GM18526 (cell line): ENCODE measurements around the gene SYTL1.

ENCODE experiments used
- POLR2A ChIP-seq: IDR thresholded peaks from 3 replicates; pipeline ENCODE4 v1.6.1; 2011; ENCODE audit not compliant: insufficient read length; ENCODE audit errors: extremely low read depth

Gene SYTL1

DNA sequence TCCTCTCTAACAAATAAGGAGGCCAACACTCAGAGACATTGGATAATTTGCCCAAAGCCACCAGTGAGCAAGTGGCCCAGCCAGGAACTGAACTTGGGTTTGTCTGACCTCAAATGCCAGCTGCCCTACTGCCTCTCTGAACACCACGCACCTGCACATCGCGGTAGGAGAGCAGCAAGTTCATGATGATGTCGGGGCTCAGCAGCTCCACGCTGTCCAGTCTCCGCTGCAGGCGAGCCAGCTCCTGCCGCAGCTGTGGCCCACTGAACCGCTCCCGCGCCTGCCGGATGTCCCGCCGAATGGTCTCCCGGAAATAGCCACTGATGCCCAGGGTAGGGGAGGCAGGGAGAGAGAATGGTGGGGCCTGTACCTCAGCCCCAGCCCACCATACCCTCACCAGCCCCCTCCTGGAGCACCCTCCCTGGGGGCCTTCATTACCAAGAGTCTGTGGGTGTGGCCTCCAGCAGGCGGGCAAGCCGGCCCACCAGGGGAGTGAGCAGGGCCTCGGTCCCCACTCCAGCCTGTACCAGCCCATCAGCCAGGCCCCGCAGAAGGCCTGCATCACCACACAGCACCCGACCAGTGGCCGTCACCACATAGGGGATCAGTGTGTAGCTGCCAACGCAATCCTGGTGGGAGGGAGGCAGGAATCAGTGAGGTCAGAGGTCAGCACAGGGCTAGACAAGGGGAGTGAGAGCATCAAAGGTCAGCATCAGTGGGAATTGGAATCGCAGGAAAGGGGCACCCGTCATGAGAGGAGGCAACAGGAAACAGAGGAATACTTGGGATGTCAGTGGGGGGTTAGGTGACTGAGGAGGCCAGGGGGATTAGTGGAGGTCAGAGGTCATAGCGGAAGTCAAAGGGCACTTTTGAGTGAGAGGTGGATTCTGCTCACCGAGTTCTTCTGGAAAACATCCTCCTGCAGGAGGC is 22.2 kb downstream of the SYTL1 start:
- TF ChIP-seq POLR2A = no peak

DNA sequence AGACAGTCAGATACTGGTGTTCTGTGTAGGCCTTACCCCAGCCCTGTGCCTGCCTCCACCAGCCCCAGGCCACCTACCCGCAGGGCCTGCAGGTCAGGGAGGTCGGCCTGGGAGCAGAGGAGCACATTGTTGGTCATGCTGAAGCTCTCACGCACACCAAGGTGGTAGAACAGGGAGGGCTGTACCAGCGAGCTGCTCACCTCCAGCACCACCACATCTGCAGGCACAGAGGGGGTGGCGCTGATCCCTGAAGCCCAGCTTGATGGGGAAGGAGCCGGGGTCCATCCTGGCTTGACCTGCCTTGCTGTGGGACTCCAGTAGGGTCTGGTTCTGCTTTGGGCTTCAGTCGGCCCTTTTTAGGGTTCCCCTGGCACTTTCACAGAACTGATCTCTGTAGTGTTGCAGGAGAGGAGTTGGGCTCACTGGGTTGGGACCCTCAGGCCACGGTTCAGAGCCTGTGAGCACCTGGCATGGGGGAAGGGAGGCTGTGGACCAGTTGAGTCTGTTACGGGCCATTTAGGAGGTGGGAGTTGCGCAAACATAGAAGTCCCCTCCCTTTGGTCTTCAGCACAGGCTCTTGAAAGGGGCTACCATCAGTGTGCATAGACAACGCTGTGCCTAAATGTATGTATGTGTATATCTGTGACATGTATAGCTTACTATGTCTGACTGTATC is 23.0 kb downstream of the SYTL1 start:
- no peak for TF ChIP-seq POLR2A

DNA sequence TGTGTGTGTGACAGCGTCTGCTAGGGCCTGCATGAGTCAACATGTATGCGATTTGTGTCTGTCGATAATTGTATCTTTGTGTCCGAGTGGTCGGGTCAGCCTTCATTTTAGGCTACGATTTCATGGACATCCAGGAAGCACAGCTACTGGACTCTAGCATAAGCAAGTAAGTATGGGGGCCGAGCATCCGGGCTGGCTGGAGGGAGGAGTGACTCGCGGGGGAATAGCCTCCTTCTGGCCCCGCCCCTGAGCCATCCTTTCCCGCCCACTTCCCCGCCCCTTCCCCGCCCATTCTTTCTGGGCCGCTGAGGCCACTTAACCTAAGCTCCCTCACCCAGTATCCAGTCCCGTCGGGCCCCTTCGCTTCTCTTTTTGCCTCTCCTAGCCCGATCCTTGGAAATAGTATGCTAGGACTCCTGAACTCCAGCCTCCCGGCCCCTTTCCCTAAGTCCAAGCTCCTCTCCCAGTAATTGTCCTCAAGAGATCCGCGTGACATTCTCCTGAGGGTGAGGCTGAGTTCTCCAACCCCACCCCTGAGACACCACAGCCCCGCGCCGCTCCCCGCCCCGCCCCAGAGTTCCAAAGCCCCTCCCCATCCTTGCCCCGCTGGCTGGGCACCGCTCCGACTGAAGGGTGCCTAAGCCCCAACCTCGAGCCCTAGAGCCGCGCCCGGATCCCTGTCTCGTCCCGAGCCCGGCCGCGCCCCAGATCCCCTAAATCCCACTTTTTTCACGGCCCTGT is 23.7 kb downstream of the SYTL1 start:
- TF ChIP-seq POLR2A = peak; percentile 29

DNA sequence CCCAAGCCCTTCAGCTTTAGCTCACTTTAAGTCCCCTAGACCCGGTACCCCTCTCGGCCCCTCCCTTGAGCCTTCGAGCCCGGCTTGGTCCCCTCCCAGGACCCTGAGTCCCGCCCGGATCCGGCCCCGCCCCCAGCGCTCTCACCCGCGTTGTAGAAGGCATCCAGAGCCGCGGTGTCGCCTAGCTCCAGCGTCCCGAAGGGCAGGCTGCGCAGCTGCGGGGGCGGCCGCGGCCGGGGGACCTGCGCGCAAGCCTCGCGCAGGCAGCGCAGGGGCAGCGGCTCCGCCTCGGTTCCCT is 24.2 kb downstream of the SYTL1 start:
- TF ChIP-seq POLR2A = no peak

DNA sequence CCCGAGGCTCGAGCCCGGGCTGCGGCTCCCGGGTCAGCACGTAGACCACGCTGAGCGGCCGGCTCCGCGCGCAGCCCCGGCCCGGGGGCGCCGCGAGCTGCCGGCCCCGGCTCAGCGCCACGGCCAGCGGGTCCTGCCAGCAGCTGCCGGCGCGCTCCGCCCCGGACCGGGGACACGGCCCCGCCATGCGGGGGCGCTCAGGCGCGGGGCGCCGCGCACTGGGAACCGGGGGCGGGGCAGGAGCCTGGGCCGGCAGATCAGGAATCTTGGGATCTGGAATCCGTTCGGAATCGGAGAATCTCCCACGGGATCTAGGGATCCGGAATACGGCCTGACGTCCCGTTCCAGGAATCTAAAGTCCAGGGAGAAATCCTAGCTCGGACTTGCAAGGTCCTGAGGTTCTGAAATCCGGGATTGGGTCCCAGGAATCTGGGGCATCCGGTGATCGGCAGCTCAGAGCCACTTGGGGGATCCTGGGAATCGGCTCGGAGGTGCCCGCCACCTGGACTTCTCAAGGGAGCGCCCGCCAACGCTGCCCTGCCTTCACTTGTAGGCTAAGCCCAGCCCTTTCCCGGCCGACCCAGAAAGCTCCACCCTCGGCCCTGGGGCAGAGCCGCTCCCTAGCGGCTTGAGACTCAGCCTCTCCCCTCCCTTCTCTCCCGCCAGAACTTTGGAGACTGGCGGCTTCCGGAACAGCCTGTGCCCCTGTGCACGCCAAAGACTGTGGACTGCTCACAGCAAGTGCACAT is 24.8 kb downstream of the SYTL1 start, which contains the start of gene MAP3K6:
MAP3K6 (minus strand) TSS at position 551 of the 749 bp plus-strand sequence; CDS start at position 187, 364 bp downstream.
- no peak for TF ChIP-seq POLR2A

DNA sequence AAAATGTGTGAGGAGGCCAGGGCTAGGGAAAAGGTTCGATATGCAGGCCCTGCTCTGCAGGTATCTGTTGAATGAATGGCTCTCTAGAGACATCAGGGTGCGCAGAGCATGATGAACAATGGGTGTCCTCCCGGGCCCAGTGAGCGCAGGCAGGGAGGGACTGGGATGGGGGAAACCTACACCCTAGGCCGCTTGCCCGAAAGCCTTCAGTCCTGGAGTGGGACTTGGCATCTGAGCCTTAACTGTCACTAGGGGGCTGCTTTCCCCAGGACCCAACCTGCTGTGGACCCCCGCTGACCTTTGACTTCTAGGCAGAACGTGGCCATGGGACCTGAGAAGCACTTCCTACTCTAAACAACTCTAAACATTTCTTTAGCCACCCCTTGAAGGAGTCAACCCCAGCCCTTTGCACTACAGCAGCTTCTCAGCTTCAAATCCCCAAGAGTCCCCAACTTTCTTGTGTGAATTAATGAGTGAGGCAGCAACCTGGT is 25.4 kb downstream of the SYTL1 start:
- no peak for TF ChIP-seq POLR2A

DNA sequence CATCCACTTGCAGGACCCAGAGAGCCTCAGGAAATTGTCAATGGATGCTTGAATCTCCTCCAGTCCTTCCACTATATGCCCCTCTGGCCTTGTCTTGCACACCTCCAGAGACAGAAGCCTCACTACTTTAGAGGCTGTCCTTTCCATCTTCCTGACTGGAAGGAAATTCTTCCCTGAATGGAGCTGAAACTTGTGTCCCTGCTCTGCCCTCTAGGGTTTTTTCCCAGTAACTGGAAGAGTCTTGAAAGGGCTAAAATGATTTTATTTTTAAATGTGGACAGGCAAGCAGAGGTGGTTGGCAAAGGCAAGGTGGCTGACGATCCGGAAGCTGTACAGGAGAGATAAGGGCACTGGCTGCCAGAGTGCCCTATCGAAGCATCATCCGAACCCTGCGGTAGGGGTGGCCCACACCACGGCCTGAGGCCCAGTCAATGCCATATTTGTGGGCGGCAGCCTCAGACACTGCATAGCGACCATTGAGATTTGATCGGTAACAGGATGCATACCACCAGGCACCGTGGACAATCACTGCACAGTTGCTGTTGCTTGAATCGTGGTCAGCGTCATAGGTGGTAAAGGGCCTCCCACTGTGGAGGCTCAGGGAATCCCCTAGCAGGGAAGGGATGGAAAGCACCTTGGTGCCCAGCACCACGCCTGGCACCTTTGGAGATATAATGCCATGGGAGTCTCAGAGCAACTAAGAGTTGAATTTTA is 27.2 kb downstream of the SYTL1 start:
- TF ChIP-seq POLR2A = no peak

DNA sequence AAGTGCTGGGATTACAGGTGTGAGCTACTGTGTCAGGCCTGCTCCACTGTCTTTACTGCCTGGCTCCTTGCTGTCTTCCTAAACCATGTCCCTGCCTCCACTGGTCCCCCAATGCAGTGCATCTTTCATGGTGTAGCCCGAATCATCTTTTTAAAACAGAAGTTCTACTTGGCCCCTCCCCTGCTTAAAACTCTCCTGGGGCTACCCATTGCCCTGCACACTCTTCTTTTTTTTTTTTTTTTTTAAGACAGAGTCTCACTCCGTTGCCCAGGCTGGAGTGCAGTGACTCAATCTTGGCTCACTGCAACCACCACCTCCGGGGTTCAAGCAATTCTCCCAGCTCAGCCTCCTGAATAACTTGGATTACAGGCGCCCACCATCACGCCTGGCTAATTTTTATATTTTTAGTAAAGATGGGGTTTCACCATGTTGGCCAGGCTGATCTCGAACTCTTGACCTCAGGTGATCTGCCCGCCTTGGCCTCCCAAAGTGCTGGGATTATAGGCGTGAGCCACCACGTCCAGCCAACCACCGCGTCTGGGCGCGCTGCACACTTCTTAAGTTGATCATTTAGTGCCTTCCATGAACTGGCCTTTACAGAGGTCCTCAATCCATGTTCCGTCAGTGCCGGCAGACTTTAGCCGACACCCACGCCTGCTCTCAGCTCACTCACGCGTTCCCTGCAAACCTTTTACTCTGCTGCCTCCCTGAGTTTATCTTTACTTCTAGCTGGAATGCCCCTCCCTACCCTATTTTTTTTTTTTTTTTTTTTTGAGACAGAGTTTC is 30.4 kb downstream of the SYTL1 start:
- TF ChIP-seq POLR2A = no peak

DNA sequence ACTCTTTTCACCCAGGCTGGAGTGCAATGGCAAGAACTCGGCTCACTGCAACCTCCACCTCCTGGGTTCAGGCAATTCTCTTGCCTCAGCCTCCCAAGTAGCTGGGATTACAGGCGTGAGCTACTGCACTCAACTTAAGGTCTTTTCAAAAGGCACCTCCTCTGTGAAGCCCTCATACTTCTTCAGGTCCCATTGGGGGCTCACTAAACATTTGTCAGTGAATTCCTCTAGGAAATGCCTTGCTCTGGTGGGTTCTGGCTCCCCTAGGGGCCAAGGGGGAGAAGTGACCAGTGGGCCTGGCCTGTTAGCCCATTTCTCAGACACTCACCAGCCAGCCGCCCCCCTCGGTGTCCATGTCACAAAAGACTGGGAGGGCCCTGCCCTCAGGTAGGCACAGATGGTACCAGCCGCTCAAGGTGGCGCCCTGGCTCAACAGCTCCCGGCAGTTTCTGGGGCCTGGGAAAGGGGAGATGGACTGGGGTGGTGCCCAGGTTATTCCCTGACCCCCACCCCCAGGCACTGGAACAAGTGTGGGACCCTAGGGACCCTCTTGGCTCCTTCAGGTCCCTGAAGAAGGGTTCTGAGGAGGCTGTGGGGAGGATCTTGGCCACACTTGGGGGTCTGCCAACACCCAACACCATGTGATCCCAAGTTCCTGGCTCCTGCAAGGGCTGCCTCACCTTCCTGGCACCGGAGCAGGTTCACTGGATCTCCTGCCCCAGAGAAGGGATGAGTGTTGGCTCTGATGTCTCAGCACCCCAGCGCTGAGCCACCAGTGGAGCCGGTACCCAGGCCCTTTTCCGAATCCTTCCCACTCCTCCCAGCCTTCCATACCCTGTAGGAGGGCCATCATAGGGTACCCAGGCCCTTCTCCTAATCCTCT is 31.2 kb downstream of the SYTL1 start:
- TF ChIP-seq POLR2A = no peak

DNA sequence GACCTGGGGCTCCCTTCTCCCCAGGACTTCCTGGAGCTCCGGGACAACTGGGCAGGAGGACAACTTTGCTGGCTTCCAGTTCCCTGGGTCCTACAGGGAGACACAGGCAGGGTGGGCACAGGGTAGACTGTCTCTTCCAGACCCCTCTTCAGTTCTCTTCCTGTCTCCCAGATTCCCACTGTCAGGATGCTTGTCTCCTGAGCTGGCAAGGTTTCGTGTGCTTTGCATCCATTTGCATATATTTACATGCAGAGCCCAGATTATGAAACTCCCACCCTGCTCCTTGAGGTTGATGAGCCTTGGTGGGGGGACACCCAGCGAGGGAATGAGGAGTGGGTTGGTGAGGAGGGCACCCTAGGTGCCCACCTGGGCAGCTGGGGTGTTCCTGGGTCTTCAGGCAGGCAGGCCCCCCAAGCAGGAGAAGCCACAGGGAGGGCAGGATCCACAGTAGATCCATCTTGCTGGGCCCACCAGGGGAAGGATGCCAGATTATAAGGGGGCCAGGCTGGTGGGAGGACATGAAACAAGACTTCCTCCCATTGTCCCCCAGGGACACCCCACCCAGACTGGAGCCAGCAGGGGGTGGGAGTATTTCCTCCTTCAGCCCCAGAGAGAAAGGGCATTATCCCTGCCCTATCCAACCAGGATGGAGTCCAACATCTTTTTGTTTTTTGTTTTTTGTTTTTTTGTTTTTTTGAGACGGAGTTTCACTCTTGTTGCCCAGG is 32.7 kb downstream of the SYTL1 start, which contains the start of gene FCN3:
FCN3 (minus strand) TSS at position 463 of the 725 bp plus-strand sequence; CDS start at position 457, 6 bp downstream.
- TF ChIP-seq POLR2A = no peak

DNA sequence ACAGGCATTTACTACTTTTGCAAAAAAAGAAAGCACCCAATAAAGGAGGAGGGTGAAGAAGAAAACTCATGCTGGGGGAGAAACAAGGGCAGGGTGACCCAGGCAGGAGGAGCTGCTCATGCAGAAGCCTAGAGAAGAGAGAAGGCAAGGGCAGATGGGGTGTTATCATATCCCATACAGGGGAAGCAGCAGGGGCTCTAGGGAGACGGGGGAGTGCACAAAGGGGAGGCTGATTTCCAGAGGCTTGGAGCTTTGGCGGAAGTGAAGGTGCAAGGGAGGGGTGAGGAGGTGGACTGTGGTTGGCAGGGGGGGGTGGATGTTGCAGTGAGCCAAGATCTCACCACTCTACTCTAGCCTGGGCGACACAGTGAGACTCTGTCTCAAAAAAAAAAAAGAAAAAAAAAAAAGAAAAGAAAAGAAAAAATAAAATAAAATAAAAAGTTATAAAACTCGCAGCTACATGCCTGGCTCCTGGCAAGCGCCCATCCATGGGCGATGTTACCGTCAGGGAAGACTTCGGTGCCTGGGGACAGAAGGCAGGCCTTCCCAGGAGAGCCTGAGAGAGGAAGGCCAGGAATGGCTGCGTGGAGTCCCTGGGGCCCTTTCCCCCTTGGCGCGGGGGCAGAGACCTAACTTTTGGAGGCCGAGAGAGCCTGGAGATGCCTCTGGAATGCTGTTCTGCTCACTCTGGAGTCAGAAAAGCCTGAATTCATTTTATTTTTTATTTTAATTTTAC is 36.1 kb downstream of the SYTL1 start:
- TF ChIP-seq POLR2A = no peak
